Body of pancreas (tissue), 4 donors: ENCODE data around the gene ADGRD1. TPM values are rescaled to one million over a fixed set of nuclear protein-coding genes. Genes with fewer than 3 reads are reported as not detected.
A peak's percentile ranks its signal among the peaks of the same experiment; 100 is the strongest.

Experiments used
- ATAC-seq: fragments of 150-250 bp; one replicate; pipeline ENCODE4 v1.9.1; 2016
- DNase-seq, 4 donors: peaks; one replicate each; pipeline ENCODE4 v3.0.0-alpha.2; 2019
- H3K27ac ChIP-seq, 4 donors: fragments of 200-600 bp; sonication (generic); 1 replicate in 3 of 4; 2 replicates in 1 of 4; pipeline versions ENCODE4 v1.5.1 to v1.6.1; 2016 to 2019; ENCODE audit warnings: mild to moderate bottlenecking in 1 of 4, mixed read lengths in 1 of 4, moderate library complexity in 1 of 4
- H3K27me3 ChIP-seq, 2 donors: fragments of 200-600 bp; sonication (generic); one replicate each; pipeline ENCODE4 v1.6.0; 2016; ENCODE audit warnings: mild to moderate bottlenecking in 1 of 2
- H3K36me3 ChIP-seq, 2 donors: fragments of 200-600 bp; sonication (generic); replicated peaks in 1 of 2; 2 replicates each; pipeline ENCODE4 v1.5.1; 2016; ENCODE audit warnings: low read depth in 2 of 2; ENCODE audit not compliant: insufficient read depth in 1 of 2
- H3K4me1 ChIP-seq: fragments of 200-600 bp; sonication (generic); one replicate; pipeline ENCODE4 v1.6.0; 2016
- H3K4me3 ChIP-seq, 2 donors: fragments of 200-600 bp; sonication (generic); 1 replicate in 1 of 2; 2 replicates in 1 of 2; pipeline ENCODE4 v1.5.1; 2016 to 2019
- H3K9me3 ChIP-seq, 3 donors: fragments of 200-600 bp; sonication (generic); 1 replicate in 2 of 3; 2 replicates in 1 of 3; pipeline ENCODE4 v1.5.1; 2016
- POLR2A ChIP-seq, 3 donors: fragments of 450-650 bp; IDR thresholded peaks; one replicate each; pipeline ENCODE4 v1.6.1; 2016; ENCODE audit warnings: antibody characterized with exemption in 3 of 3, mild to moderate bottlenecking in 2 of 3
- WGBS, 2 donors: methylation state at CpG; one replicate each; pipeline ENCODE4 v1.1.5; 2017; 5-methylcytosine and 5-hydroxymethylcytosine counted together
- intact Hi-C: fragments of 100-400 bp; cut with DNase I; formaldehyde crosslinking; loops from one replicate; pipeline ENCODE4 v1.15.1; 2023
- total RNA-seq, 2 donors: library from RNA; depleted of rRNA; stranded (reverse); fragments of >200 nt; gene quantifications; one replicate each; pipeline ENCODE4 v1.1.0, GENCODE V29; 2016
- TF ChIP-seq, protein P1 (sequence below), 7 experiments: fragments of 450-650 bp in 4 of 7; fragments of 200-600 bp in 3 of 7; sonication (generic) in 3 of 7; IDR thresholded peaks; one replicate each; pipeline ENCODE4 v1.5.1; 2016 to 2019; ENCODE audit warnings: antibody characterized with exemption in 7 of 7

The ADGRD1 gene
- total RNA-seq, 2 donors from 2014 or later = 4.4 to 4.9 TPM

DNA sequence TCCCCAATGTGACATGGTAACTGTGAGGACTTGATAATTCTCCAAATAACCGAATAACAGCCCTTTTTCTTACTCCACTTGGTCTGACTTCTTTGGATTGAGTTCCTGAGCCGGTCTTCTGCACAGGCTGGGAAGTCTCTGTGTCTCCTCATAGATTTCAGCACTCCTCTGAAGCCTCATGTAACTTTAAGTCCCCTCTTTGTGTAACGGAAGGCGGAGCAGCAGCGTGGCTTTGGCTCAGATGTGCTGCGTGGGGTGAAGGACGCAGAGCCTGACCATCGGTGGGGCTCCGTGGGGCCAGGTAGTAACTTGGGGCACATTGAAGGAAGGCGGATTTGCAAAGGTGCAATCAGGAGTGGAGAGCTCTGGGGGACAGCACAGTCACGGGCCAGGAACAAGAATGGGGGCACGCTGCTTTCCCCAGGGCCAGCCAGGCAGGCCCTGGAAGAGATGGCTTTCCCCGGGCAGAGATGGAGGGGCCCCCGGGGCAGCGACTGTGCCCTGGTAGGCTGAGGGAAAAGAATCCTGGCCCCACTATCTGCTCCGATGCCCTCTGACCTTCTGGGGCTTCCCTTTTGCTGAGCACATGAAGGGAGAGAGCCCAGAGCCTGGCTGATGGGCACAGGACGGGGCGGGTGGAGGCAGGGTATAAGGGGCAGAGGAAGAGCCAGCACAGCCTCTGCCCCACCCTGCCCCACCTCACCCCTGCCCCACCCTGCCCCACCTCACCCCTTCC lies 56.9 kb downstream of the ADGRD1 start:
- H3K4me1 ChIP-seq = no peaks in the 10 kb centered on the region
- DNase-seq (no peak), ATAC-seq (no peak)
- no peaks in the 10 kb centered on the region for H3K36me3 ChIP-seq
- no peaks in the 10 kb centered on the region for H3K27me3 ChIP-seq
- H3K27ac ChIP-seq = no peak overlapping the region
- intact Hi-C loops = no loop called here
- no peaks in the 10 kb centered on the region for H3K9me3 ChIP-seq
- H3K4me3 ChIP-seq = no peak overlapping the region
- TF ChIP-seq, protein P1, sequence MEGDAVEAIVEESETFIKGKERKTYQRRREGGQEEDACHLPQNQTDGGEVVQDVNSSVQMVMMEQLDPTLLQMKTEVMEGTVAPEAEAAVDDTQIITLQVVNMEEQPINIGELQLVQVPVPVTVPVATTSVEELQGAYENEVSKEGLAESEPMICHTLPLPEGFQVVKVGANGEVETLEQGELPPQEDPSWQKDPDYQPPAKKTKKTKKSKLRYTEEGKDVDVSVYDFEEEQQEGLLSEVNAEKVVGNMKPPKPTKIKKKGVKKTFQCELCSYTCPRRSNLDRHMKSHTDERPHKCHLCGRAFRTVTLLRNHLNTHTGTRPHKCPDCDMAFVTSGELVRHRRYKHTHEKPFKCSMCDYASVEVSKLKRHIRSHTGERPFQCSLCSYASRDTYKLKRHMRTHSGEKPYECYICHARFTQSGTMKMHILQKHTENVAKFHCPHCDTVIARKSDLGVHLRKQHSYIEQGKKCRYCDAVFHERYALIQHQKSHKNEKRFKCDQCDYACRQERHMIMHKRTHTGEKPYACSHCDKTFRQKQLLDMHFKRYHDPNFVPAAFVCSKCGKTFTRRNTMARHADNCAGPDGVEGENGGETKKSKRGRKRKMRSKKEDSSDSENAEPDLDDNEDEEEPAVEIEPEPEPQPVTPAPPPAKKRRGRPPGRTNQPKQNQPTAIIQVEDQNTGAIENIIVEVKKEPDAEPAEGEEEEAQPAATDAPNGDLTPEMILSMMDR (IDR thresholded peaks at IDR 0.05) = no peak
- TF ChIP-seq POLR2A (IDR thresholded peaks at IDR 0.05) = no peak
- 87% methylated on average over 18 of the region's 18 CpGs for WGBS, 2 donors

DNA sequence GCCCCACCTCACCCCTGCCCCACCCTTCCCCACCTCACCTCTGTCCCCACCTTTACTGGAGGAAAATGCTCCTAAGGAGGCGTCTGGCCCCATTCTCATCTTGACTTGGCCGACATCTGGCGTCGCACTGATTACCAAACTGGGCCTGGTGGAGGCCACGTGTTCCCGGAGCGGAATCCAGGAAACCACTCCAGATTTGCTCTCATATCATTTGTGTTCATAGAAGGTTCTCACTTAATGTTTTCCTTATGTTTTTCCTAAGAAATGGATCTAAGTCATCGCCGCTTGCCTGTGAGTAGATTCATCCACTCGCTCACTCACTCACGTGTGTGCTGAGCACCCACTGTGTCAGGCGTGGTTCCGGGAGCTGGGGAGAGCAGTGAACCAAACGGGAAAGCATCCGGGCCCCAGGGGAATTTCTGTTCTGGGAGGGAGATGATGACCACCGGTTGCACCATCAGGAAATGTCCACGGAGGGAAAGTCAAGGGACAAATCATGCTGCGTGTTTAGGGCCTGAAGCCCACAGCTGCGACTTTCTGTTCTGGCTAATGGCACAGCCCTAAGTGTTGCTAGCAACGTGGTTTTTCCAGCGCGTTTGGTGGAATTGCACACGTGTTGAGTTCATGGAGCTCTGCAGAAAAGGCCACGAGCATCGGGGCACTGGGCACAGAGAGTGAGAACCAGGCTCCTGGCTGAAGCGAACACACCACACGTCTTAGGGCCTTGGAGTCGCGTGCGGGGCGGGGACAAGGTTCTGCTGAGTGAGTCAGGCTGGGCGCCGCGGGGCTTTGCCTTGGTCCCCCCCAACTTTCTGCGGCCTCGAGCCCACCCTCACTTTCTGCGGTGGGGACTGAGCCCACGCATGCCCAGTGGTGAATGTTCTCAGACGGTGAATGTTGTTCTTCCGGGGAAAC lies 57.7 kb downstream of the ADGRD1 start:
- no peaks in the 10 kb centered on the region for H3K27me3 ChIP-seq
- no peaks in the 10 kb centered on the region for H3K4me1 ChIP-seq
- ATAC-seq (peak; percentile 51), DNase-seq (peak in 3 of 4 donors; percentile 15 to 48 (median 33))
- WGBS, 2 donors = 89 to 91% methylated on average over 32 to 40 of the region's 40 CpGs
- no peak overlapping the region for H3K4me3 ChIP-seq
- no peaks in the 10 kb centered on the region for H3K36me3 ChIP-seq
- H3K27ac ChIP-seq = no peak overlapping the region
- TF ChIP-seq, protein P1 (IDR thresholded peaks at IDR 0.05) = no peak
- TF ChIP-seq POLR2A (IDR thresholded peaks at IDR 0.05) = no peak
- intact Hi-C loops = no loop called here
- no peaks in the 10 kb centered on the region for H3K9me3 ChIP-seq

DNA sequence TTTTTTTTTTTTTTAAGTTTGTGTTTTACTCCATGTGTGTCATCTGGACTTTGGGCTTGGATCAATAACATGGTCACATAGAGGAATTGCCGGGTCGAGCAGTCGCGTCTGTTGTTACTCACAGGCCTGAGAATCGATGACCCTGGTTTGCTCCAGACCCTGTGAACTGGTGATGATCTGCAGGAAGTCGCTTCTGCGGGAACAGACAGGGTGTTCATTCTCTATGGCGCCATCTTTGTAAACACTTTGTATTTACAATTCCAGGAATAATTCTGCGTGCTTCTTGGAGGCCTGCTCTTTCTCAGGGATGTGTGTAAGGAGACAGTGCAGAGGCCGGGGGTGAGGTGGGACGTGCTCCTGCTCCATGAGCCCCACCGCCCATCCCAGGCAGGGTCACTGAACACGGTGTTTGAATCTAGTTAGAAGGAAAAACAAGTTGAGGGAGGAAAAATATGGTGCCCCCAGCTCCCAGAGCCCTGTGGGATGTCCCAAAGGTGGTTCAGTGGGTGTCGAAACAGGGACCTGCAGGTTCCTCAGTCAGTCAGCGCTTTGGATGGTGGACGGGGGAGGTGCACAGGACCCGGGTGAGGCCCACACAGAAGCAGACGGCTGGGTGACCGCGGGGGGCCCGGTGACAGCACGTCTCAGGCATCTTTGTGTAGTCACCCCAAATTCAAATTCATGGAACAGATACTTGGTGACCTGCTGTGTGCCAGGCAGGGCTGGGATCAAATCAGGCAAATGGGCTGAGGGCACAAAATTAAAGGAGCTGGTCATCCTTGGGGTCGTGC lies 58.8 kb downstream of the ADGRD1 start:
- H3K4me1 ChIP-seq = no peaks in the 10 kb centered on the region
- ATAC-seq (peak; percentile 45), DNase-seq (peak in 1 of 4 donors; percentile 15)
- intact Hi-C loops = no loop called here
- TF ChIP-seq POLR2A (IDR thresholded peaks at IDR 0.05) = no peak
- TF ChIP-seq, protein P1 (IDR thresholded peaks at IDR 0.05) = no peak
- no peak overlapping the region for H3K4me3 ChIP-seq
- H3K27me3 ChIP-seq = no peaks in the 10 kb centered on the region
- H3K36me3 ChIP-seq = no peaks in the 10 kb centered on the region
- H3K9me3 ChIP-seq = no peaks in the 10 kb centered on the region
- H3K27ac ChIP-seq = no peak overlapping the region
- WGBS, 2 donors = 75 to 80% methylated on average over 22 to 23 of the region's 23 CpGs

DNA sequence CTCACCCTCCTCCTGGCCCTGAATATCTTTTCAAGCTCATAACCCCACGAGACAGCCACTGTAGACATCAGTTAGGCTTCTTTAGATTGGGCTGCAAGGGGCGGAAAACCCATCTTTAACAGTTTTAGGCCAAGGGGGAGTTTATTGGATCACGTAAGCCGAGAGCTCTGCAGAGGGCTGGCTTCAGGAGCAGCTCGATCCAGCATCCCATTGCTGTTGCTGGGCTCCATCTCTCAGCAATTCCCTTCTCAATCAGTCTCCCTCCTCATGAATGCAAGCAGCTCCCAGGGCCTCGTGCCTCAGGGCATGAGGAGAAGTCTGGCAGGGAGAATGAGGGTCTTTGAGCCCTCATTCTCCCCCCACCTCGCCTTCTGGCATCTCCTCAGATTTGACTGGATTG lies 59.4 kb downstream of the ADGRD1 start:
- H3K4me1 ChIP-seq = no peaks in the 10 kb centered on the region
- no peak overlapping the region for H3K27ac ChIP-seq
- DNase-seq (no peak), ATAC-seq (no peak)
- no peak overlapping the region for H3K4me3 ChIP-seq
- no peaks in the 10 kb centered on the region for H3K27me3 ChIP-seq
- intact Hi-C loops = no loop called here
- TF ChIP-seq, protein P1 (IDR thresholded peaks at IDR 0.05) = no peak
- TF ChIP-seq POLR2A (IDR thresholded peaks at IDR 0.05) = no peak
- WGBS, 2 donors = 90 to 94% methylated on average over 7 of the region's 7 CpGs
- H3K9me3 ChIP-seq = no peaks in the 10 kb centered on the region
- no peaks in the 10 kb centered on the region for H3K36me3 ChIP-seq
